ENCODE data around the gene RRP8.

Gene RRP8

GRCh38 chr11:6599449-6599848 lies 4.0 kb downstream of the RRP8 start:
- DNase-seq, result no peak

GRCh38 chr11:6598555-6598954 lies 4.9 kb downstream of the RRP8 start:
- no peak for DNase-seq

- no peak for DNase-seq
Measured at GRCh38 chr11:6596239-6596877, 7.1 kb downstream of the RRP8 start.

GRCh38 chr11:6594142-6594768 lies 9.2 kb downstream of the RRP8 start:
- DNase-seq, result no peak

- no peak for DNase-seq
Measured at GRCh38 chr11:6588018-6588417, 15.4 kb downstream of the RRP8 start.

GRCh38 chr11:6587360-6587953 lies 16.0 kb downstream of the RRP8 start:
- DNase-seq, result no peak

GRCh38 chr11:6586434-6587359 lies 16.7 kb downstream of the RRP8 start:
- no peak for DNase-seq

- DNase-seq, result no peak
Measured at GRCh38 chr11:6584528-6584927, 18.9 kb downstream of the RRP8 start.

- no peak for DNase-seq
Measured at GRCh38 chr11:6583584-6583983, 19.8 kb downstream of the RRP8 start.

GRCh38 chr11:6579681-6580080 lies 23.7 kb downstream of the RRP8 start:
- no peak for DNase-seq

- no peak for DNase-seq
Measured at GRCh38 chr11:6578134-6578533, 25.3 kb downstream of the RRP8 start.

GRCh38 chr11:6576471-6577373 lies 26.7 kb downstream of the RRP8 start:
- DNase-seq, result no peak

- no peak for DNase-seq
Measured at GRCh38 chr11:6574816-6575715, 28.4 kb downstream of the RRP8 start.

- no peak for DNase-seq
Measured at GRCh38 chr11:6572215-6572614, 31.2 kb downstream of the RRP8 start.

GRCh38 chr11:6571434-6572008 lies 31.9 kb downstream of the RRP8 start:
- DNase-seq, result no peak

- DNase-seq, result no peak
Measured at GRCh38 chr11:6570691-6571427, 32.6 kb downstream of the RRP8 start.

- no peak for DNase-seq
Measured at GRCh38 chr11:6569706-6570105, 33.7 kb downstream of the RRP8 start.

GRCh38 chr11:6568191-6568918 lies 35.1 kb downstream of the RRP8 start:
- no peak for DNase-seq

GRCh38 chr11:6567371-6567745 lies 36.1 kb downstream of the RRP8 start:
- no peak for DNase-seq
